ENCODE data around the gene RBM5. TPM values are rescaled to one million over a fixed set of nuclear protein-coding genes. Genes with fewer than 3 reads are reported as not detected.

RBM5 gene
- polyA plus RNA-seq, 1 experiment: 253 TPM

- no peak for TF ChIP-seq CTCF (IDR thresholded peaks at IDR 0.05; ENCODE audit: low read depth, low read length)
- H3K9me3 ChIP-seq (ENCODE audit: control insufficient read depth, insufficient read depth, low read length): no peaks in the 10 kb centered on the region
- ChIA-PET POLR2A (no interaction called here), CTCF (interaction anchor here (0.5 to 0.6 kb wide), 3 partner anchors 13 to 110 kb away, joined by 3 read pairs; no protein-coding TSS in a partner anchor)
- peaks cover 8% of the 10 kb centered on the region for H3K27me3 ChIP-seq (ENCODE audit: control insufficient read depth, insufficient read depth, low read length)
- DNase-seq (ENCODE audit: low read depth, low spot score): no peak
- no peak overlapping the region for H3K27ac ChIP-seq (ENCODE audit: low read depth, low read length)
- H3K4me3 ChIP-seq (ENCODE audit: low read depth, low read length): no peak overlapping the region
These were observed 48.1 kb downstream of the RBM5 start for GRCh38 chr3:50136714-50137405.

GRCh38 chr3:50137531-50137930, 48.8 kb downstream of the RBM5 start:
- no peak overlapping the region for H3K27ac ChIP-seq (ENCODE audit: low read depth, low read length)
- no peak for DNase-seq (ENCODE audit: low read depth, low spot score)
- no peaks in the 10 kb centered on the region for H3K9me3 ChIP-seq (ENCODE audit: control insufficient read depth, insufficient read depth, low read length)
- POLR2A ChIA-PET: no interaction called here
- CTCF ChIA-PET: interaction anchor here (1.3 to 1.8 kb wide), 2 partner anchors 52 to 57 kb away, joined by 4 to 5 read pairs; no protein-coding TSS in a partner anchor
- H3K27me3 ChIP-seq (ENCODE audit: control insufficient read depth, insufficient read depth, low read length): peaks cover 8% of the 10 kb centered on the region
- no peak for TF ChIP-seq CTCF (IDR thresholded peaks at IDR 0.05; ENCODE audit: low read depth, low read length)
- no peak overlapping the region for H3K4me3 ChIP-seq (ENCODE audit: low read depth, low read length)

GRCh38 chr3:50138266-50139200, 49.8 kb downstream of the RBM5 start:
- POLR2A ChIA-PET: no interaction called here
- no peak for DNase-seq (ENCODE audit: low read depth, low spot score)

GRCh38 chr3:50139308-50139707, 50.6 kb downstream of the RBM5 start:
- Histone ChIP-seq H3K27ac (ENCODE audit: low read depth, low read length) (no peak overlapping the region), H3K4me3 (ENCODE audit: low read depth, low read length) (no peak overlapping the region), H3K9me3 (ENCODE audit: control insufficient read depth, insufficient read depth, low read length) (no peaks in the 10 kb centered on the region), H3K27me3 (ENCODE audit: control insufficient read depth, insufficient read depth, low read length) (peaks cover 4% of the 10 kb centered on the region)
- CTCF ChIA-PET: no interaction called here
- no peak for DNase-seq (ENCODE audit: low read depth, low spot score)
- TF ChIP-seq CTCF (IDR thresholded peaks at IDR 0.05; ENCODE audit: low read depth, low read length): no peak
- POLR2A ChIA-PET: no interaction called here

More at GRCh38 chr3:50138266-50139200, 49.8 kb downstream of the RBM5 start:
- no peaks in the 10 kb centered on the region for H3K9me3 ChIP-seq (ENCODE audit: control insufficient read depth, insufficient read depth, low read length)
- H3K27ac ChIP-seq (ENCODE audit: low read depth, low read length): no peak overlapping the region
- no peak for TF ChIP-seq CTCF (IDR thresholded peaks at IDR 0.05; ENCODE audit: low read depth, low read length)
- CTCF ChIA-PET: interaction anchor here (1.3 to 1.8 kb wide), 2 partner anchors 51 to 56 kb away, joined by 4 to 5 read pairs; no protein-coding TSS in a partner anchor
- H3K27me3 ChIP-seq (ENCODE audit: control insufficient read depth, insufficient read depth, low read length): peaks cover 8% of the 10 kb centered on the region
- H3K4me3 ChIP-seq (ENCODE audit: low read depth, low read length): no peak overlapping the region
